Inflammatory macrophage (primary cell): ENCODE results near the gene SPRR2D.
"Not testable (repeated sequence)": the region's sequence is repeated elsewhere in the genome, so short reads cannot be mapped to it uniquely, and the experiment has no call there.

ENCODE experiments used
- DNase-seq, 2 donors: peaks; one replicate each; pipeline ENCODE4 v3.0.0-alpha.2; 2020 to 2022
- total RNA-seq, 18 experiments: gene quantifications; one replicate each; lab custom pipeline; 2026; ENCODE audit warnings: mixed read lengths in 6 of 18, inconsistent platforms in 2 of 18; lab: John Stamatoyannopoulos, UW

The SPRR2D gene
- total RNA-seq, result 0 to 0.13 (median 0) reads per million in 18 experiments

GRCh38 chr1:153040950-153041631, at the start of gene SPRR2D:
SPRR2D (minus strand) TSS chr1:153041120; CDS start chr1:153040346, 774 bp downstream.
- DNase-seq, result no peak

- no peak for DNase-seq
Measured at GRCh38 chr1:153087652-153088051, 46.7 kb upstream of the SPRR2D start.

- DNase-seq, result no peak
Measured at GRCh38 chr1:153081736-153082135, 40.8 kb upstream of the SPRR2D start.

DNA sequence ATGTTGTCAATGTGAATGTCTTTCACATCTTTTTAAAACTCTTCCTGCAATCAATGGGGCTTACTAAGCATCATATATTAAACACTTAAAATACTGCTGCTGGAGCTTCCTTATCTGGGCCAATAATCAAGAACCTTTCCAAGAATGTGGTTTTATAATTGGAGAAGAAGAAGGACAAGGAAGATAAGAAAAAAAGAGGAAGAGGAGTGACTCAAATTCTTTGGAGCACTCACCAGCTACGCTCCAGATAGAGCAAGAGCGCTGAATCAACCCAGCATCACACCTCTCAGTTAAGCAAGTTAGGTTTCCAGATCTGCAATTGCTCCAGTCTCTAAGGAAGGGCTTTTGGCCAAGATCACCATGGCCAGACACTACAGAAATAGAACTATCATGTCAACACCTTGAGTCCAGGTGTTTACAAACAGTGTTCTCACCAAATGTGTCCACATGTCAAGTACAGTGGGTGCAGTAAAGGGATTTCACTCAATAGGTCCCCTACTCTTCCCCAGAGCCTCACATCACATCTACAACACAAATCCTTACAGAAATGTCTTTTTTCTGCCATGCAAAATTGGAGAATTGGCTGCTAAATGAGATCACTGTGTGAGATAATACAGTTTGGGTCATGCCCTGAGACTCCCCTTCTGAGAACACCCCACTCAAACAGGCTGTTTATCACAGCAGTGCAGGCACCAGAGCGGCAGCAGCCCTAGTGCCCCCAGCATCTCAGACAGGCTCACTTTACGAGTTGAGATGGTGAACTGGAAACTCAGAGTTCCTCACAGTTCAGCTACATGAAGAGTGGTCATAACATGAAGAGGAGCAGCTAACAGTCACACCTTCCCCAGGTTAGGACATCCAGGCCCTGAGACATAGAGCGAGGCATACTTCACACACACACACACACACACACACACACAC, 32.1 kb upstream of the SPRR2D start:
- no peak for DNase-seq

- no peak for DNase-seq
Measured at GRCh38 chr1:153071511-153071910, 30.6 kb upstream of the SPRR2D start, which contains the start of gene SPRR2B. SPRR2B (minus strand) TSS chr1:153071611; CDS start chr1:153070839, 772 bp downstream.

DNA sequence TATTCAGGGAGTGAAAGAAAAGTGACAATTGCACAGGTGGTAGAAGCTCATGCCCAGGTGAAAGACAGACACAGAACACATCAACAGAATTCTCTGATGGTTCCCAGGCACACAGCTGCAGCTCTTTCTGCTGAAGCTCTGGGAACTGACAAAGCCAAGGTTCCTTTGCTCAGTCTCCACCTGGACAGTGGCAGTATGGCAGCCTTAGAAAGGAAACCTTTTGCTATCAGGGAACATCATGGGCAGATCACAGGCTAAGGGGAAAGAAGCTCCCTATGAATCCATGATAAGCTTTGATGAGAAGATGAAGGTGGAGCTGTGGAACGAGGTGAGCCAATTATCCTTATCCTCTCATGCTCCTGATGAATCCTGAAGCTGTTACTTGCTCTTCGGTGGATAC, 29.3 kb upstream of the SPRR2D start:
- DNase-seq, result no peak

DNA sequence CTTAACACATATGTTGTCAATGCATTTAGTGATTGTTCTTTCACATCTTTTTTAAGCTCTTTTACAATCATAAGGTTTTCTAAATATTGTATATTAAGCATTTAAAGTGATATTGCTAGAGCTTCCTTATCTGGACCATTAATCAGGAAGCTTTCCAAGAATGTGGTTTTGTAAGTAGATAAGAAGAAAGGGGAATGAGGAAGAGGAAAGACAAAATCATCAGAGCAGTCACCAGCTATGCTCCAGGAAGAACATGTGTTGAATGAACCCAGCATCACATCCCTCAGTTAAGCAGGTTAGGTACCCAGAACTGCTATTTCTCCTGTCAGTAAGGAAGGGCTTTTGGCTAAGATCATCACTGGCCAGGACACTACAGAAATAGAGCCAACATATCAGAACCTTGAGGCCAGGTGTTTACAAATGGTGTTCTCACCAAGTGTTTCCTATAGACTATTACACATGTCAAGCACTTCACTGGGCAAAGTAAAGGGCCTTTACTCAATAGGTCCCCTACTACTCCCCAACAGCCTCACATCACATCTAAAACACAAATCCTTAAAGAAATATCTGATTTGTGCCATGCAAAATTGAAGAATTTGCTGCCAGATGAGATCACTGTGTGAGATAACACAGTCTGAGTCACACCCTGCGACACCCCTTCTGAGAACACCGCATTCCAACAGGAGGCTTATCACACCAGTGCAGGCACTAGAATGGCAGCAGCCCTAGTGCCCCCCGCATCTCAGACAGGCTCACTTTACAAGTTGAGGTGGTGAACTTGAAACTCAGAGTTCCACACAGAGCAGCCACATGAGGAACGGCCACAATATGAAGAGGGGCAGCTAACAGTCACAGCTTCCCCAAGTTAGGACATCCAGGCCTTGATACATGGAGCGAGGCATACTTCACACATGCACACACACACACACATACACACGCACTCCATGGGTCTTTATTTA, 18.2 kb upstream of the SPRR2D start:
- no peak for DNase-seq

GRCh38 chr1:153058154-153058553, 17.2 kb upstream of the SPRR2D start:
- DNase-seq, result no peak

DNA sequence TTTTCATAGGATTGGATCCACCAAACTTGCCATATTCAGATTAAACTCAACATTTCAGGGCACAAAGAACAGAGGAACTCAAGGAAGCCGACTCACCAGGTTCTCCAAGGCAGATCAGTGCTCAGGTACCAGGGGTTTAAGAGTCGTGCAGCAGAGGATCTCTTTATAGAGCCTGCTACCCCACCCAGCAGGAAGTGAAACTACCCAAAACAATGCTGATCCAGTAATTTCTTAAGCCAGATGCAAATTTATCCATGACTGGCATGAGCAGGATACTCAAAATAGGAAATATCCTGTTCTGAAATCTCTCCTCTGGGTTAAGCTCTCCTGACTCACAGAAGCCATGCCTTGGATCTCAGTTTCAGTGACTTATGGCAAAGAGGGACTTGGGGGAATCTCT, 16.5 kb upstream of the SPRR2D start, which contains the start of gene SPRR2A:
TSS of gene SPRR2A (minus strand) at position 138 of the 400 bp plus-strand sequence. CDS start 777 bp downstream, outside the sequence.
- DNase-seq, result no peak

DNA sequence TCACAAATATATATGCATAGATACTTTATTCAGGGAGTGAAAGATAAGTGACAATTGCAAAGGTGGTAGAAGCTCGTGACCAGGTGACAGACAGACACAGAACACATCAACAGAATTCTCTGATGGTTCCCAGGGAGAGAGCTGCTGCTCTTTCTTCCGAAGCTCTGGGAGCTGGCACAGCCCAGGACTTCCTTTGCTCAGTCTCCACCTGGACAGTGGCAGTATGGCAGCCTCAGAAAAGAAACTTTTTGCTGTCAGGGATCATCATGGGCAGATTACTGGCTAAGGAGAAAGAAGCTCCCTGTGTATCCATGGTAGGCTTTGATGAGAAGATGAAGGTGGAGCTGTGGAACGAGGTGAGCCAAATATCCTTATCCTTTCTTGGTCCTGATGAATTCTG, 15.2 kb upstream of the SPRR2D start:
- DNase-seq, result not testable (repeated sequence)

- DNase-seq, result no peak
Measured at GRCh38 chr1:153049211-153049610, 8.3 kb upstream of the SPRR2D start.

- no peak for DNase-seq
Measured at GRCh38 chr1:153035211-153035610, 5.7 kb downstream of the SPRR2D start.

DNA sequence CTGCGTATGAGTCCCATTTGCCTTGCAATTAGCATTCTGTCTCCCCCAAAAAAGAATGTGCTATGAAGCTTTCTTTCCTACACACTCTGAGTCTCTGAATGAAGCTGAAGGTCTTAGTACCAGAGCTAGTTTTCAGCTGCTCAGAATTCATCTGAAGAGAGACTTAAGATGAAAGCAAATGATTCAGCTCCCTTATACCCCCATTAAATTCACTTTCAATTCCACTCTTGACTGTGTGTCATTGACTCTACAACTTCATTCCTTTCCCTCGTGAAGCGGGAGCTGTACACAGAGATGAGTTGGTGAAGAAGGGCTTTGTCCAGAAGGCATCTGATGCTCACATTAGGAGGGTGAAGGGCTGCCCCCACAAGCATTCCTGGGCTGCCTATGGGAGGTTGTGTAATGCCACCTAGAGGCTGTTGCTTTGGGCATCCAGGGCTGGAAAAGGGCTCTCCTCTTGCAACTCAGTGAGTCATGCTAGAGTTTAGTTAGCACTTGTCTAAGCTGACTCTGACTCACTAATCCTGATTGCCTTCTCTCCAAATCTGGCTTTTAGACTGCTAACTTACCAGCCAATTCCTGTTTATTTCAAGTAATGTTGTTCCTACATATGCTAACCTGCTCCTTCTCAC, 8.1 kb downstream of the SPRR2D start:
- peak; percentile 9 to 15 for DNase-seq

GRCh38 chr1:153032073-153032472, 8.8 kb downstream of the SPRR2D start:
- DNase-seq, result no peak

- DNase-seq, result no peak
Measured at GRCh38 chr1:153030895-153031294, 10.0 kb downstream of the SPRR2D start, which contains the start of gene SPRR1B. SPRR1B (plus strand) TSS chr1:153031203; CDS start chr1:153032346, 1,143 bp downstream.

- DNase-seq, result no peak
Measured at GRCh38 chr1:153028766-153029165, 12.2 kb downstream of the SPRR2D start.

DNA sequence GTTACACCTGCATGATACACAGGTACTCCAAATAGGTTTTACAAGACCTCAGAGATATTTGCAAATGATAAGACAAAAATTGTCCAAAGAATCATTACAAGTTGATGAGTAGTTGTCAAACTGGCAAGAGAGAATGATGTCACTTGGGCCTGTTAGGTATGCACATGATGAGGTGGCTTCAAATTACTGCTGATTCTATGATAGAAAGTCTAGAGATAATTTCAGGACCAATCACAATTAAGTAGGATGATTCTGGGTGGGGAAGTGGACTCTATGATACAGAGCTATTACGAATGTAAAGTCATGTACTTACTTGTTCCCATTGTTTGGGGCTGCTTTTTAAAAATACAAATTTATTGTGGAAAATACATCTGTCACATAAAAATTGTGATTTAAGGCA, 15.1 kb downstream of the SPRR2D start:
- no peak for DNase-seq

- no peak for DNase-seq
Measured at GRCh38 chr1:153024413-153024812, 16.5 kb downstream of the SPRR2D start.

DNA sequence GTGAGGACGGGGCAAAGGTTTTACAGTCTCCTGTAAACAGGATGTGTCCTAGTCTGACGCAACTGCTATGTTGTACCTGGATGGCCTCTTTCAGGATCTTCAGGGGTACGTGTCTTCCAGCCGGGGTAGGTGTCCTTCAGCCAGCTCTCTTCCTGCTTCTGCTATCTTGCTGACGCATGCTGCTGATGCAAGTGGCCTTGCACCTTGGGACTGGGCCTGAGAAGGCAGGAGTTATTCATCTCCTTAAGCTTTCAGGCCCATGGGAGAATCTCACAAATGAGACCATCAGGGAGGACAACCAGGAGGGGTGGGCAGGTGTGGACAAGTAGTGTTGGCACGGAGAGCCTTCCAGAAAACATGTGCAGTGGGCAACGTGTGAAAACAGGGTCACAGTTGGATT, 17.8 kb downstream of the SPRR2D start:
- DNase-seq, result no peak

GRCh38 chr1:153022340-153022739, 18.6 kb downstream of the SPRR2D start:
- peak in 1 of 2 donors; percentile 11 for DNase-seq

- not testable (repeated sequence) for DNase-seq
Measured at GRCh38 chr1:153021829-153022228, 19.1 kb downstream of the SPRR2D start.
